SK-N-SH (cell line): Measurements from ENCODE around the gene ME1. TPM values are rescaled to one million over a fixed set of nuclear protein-coding genes. Genes with fewer than 3 reads are reported as not detected.
"Not testable (repeated sequence)": the region's sequence is repeated elsewhere in the genome, so short reads cannot be mapped to it uniquely, and the experiment has no call there.

ENCODE experiments used
- CTCF ChIA-PET: fragments of 300-600, 350-600 bp; formaldehyde crosslinking; extraction: SDS; loops from one replicate; lab custom pipeline; 2021; lab: Yijun Ruan, JAX
- POLR2A ChIA-PET: fragments of 350-600 bp; sonication (Branson Sonifier 250); formaldehyde crosslinking; extraction: SDS; loops from one replicate; lab custom pipeline; 2020; ENCODE audit warnings: antibody characterized with exemption, inconsistent platforms; lab: Yijun Ruan, JAX
- DNase-seq: peaks from one replicate; pipeline ENCODE4 v3.0.0; 2012
- H2AFZ ChIP-seq: fragments of 200-600 bp; sonication (generic); 2 replicates; pipeline ENCODE4 v1.8.1; 2016; ENCODE audit warnings: antibody characterized with exemption, mild to moderate bottlenecking, low read depth
- H3F3A ChIP-seq: fragments of 200-600 bp; sonication (generic); replicated peaks from 2 replicates; pipeline ENCODE3; 2016; ENCODE audit warnings: antibody characterized with exemption, mild to moderate bottlenecking; ENCODE audit not compliant: insufficient read depth
- H3K27ac ChIP-seq, 2 experiments: fragments of 200-500 bp in 1 of 2; fragments of 200-600 bp in 1 of 2; sonication (Bioruptor generic) in 1 of 2; sonication (generic), shearing (Covaris generic) in 1 of 2; 2 replicates each; pipeline versions ENCODE4 v1.5.1 to v1.6.1; 2014 to 2016; ENCODE audit warnings: low read depth in 2 of 2, inconsistent platforms in 1 of 2, low read length in 1 of 2, mild to moderate bottlenecking in 1 of 2, mixed read lengths in 1 of 2
- H3K27me3 ChIP-seq: fragments of 200-600 bp; sonication (generic), shearing (Covaris generic); 2 replicates; pipeline ENCODE4 v1.6.1; 2016; ENCODE audit warnings: mixed run types; ENCODE audit not compliant: insufficient read depth
- H3K36me3 ChIP-seq, 2 experiments: fragments of 200-500 bp in 1 of 2; fragments of 200-600 bp in 1 of 2; sonication (Bioruptor generic) in 1 of 2; sonication (generic) in 1 of 2; replicated peaks in 1 of 2; 2 replicates each; pipeline versions ENCODE3 to v1.5.1; 2014 to 2016; ENCODE audit warnings: low read length in 1 of 2, mild to moderate bottlenecking in 1 of 2; ENCODE audit not compliant: insufficient read depth in 2 of 2, control insufficient read depth in 1 of 2
- H3K4me1 ChIP-seq, 2 experiments: fragments of 200-500 bp in 1 of 2; fragments of 200-600 bp in 1 of 2; sonication (Bioruptor generic) in 1 of 2; sonication (generic), shearing (Covaris generic) in 1 of 2; 2 replicates each; pipeline versions ENCODE4 v1.5.1 to v1.6.1; 2014 to 2016; ENCODE audit warnings: low read depth in 1 of 2, low read length in 1 of 2, mixed run types in 1 of 2; ENCODE audit not compliant: insufficient read depth in 2 of 2, control insufficient read depth in 1 of 2
- H3K4me2 ChIP-seq: fragments of 200-600 bp; sonication (generic), shearing (Covaris generic); 2 replicates; pipeline ENCODE4 v1.6.1; 2017; ENCODE audit warnings: mixed run types
- H3K4me3 ChIP-seq, 2 experiments: fragments of 200-500 bp in 1 of 2; fragments of 200-600 bp in 1 of 2; sonication (Bioruptor generic) in 1 of 2; sonication (generic), shearing (Covaris generic) in 1 of 2; 2 replicates each; pipeline versions ENCODE4 v1.5.1 to v1.8.1; 2014 to 2016; ENCODE audit warnings: low read depth in 2 of 2, inconsistent platforms in 1 of 2, low read length in 1 of 2, mild to moderate bottlenecking in 1 of 2, mixed read lengths in 1 of 2, moderate library complexity in 1 of 2
- H3K79me2 ChIP-seq: fragments of 200-600 bp; sonication (generic); 2 replicates; pipeline ENCODE4 v1.8.1; 2017; ENCODE audit warnings: mild to moderate bottlenecking; ENCODE audit not compliant: insufficient read depth
- H3K9ac ChIP-seq: fragments of 200-600 bp; sonication (generic); 2 replicates; pipeline ENCODE4 v1.6.1; 2017; ENCODE audit warnings: mixed run types
- H3K9me2 ChIP-seq: fragments of 200-600 bp; sonication (generic); 2 replicates; pipeline ENCODE4 v1.6.1; 2017; ENCODE audit warnings: mixed run types
- H3K9me3 ChIP-seq: fragments of 200-600 bp; sonication (generic); 2 replicates; pipeline ENCODE4 v1.6.1; 2017; ENCODE audit warnings: mixed run types, mild to moderate bottlenecking, moderate library complexity
- H4K20me1 ChIP-seq: fragments of 200-600 bp; sonication (generic); 2 replicates; pipeline ENCODE4 v1.6.1; 2017; ENCODE audit warnings: mild to moderate bottlenecking, mixed run types; ENCODE audit not compliant: insufficient read depth
- CHD2 ChIP-seq: fragments of 150-350 bp; IDR thresholded peaks from 2 replicates; pipeline ENCODE4 v1.6.1; 2018; ENCODE audit warnings: low read length; ENCODE audit not compliant: partially characterized antibody
- ELF1 ChIP-seq: IDR thresholded peaks from 2 replicates; pipeline ENCODE4 v1.4.0; 2012
- EZH2phosphoT487 ChIP-seq: fragments of 200-600 bp; sonication (generic); IDR thresholded peaks from 2 replicates; pipeline ENCODE4 v1.6.1; 2017; ENCODE audit warnings: low read depth, mixed run types, mild to moderate bottlenecking, antibody characterized with exemption, moderate library complexity, borderline replicate concordance
- FOXM1 ChIP-seq: IDR thresholded peaks from 2 replicates; pipeline ENCODE4 v1.4.0; 2012; ENCODE audit warnings: low read depth, mild to moderate bottlenecking
- GATA2 ChIP-seq: sonication (generic); formaldehyde crosslinking; IDR thresholded peaks from 2 replicates; pipeline ENCODE4 v1.5.0; 2020; ENCODE audit warnings: mild to moderate bottlenecking, missing genetic modification reagents
- MEF2A ChIP-seq: IDR thresholded peaks from 2 replicates; pipeline ENCODE4 v1.4.0; 2012; ENCODE audit warnings: low read depth, borderline replicate concordance
- PBX3 ChIP-seq: IDR thresholded peaks from 2 replicates; pipeline ENCODE4; 2012
- RCOR1 ChIP-seq: fragments of 150-350 bp; IDR thresholded peaks from 2 replicates; pipeline ENCODE4 v1.6.1; 2017; ENCODE audit warnings: antibody characterized with exemption, low read length
- REST ChIP-seq: IDR thresholded peaks from 2 replicates; pipeline ENCODE4 v1.6.1; 2012; ENCODE audit warnings: mild to moderate bottlenecking, low read depth, low read length, moderate library complexity
- RXRA ChIP-seq: IDR thresholded peaks from 2 replicates; pipeline ENCODE4 v1.4.0; 2012; ENCODE audit warnings: low read depth, mild to moderate bottlenecking, borderline replicate concordance
- TCF12 ChIP-seq: IDR thresholded peaks from 2 replicates; pipeline ENCODE4 v1.4.0; 2012
- USF2 ChIP-seq: fragments of 150-350 bp; IDR thresholded peaks from 2 replicates; pipeline ENCODE4 v1.6.1; 2017; ENCODE audit warnings: antibody characterized with exemption, low read length, low read depth, borderline replicate concordance
- WGBS: methylation state at CpG from one replicate; pipeline ENCODE4 v1.1.6; 2017; ENCODE audit warnings: low lambda C conversion rate; 5-methylcytosine and 5-hydroxymethylcytosine counted together
- polyA plus RNA-seq, 3 experiments: library from polyadenylated mRNA; depleted of rRNA; stranded (reverse); fragments of >200 nt; gene quantifications; 2 replicates each; pipeline ENCODE4 v1.2.3, GENCODE V29; 2012

Gene ME1
- polyA plus RNA-seq, 1 of the 3 experiments (the other 2 are of a cell fraction) = 4.9 TPM

GRCh38 chr6:83258517-83258916 is 172.3 kb downstream of the ME1 start (continued):
- TF ChIP-seq GATA2 (CRISPR knock-in tag) (no peak), RCOR1 (no peak)
- TF ChIP-seq, all 33 proteins: peak for 0

DNA sequence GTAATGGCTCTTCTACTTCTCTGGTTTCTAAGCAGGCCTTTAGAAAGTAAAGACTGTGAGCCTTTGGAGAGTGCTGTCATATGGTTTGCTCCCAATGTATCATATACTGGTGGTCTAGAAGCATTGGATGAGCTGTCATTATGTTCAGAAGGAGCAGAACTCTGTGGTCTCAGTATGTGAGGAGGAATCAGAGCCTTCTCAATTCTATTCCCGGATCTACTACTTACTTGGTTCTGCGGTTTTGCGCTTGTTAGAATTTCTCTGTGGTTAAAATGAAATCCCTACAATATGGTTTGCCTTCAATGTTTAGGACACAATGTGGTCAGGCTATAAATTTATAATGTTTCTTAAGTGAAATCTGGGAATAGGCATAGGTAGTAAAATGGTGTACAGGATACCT is 173.1 kb downstream of the ME1 start:
- no peaks in the 10 kb centered on the region for H3K27me3 ChIP-seq
- ChIA-PET POLR2A (no interaction called here), CTCF (no interaction called here)
- no peaks in the 10 kb centered on the region for H3K79me2 ChIP-seq
- H3K9ac ChIP-seq = no peak overlapping the region
- H3K4me1 ChIP-seq = 0 out of 4 replicates have a peak, but pooled peaks cover 0 to 5% of the 10 kb centered on the region in 2 experiments
- no peaks in the 10 kb centered on the region for H3K36me3 ChIP-seq
- WGBS = 98% methylated on average over 3 of the region's 3 CpGs
- no peak for DNase-seq
- H3K4me3 ChIP-seq = no peak overlapping the region
- H3K27ac ChIP-seq = no peak overlapping the region
- peaks cover 5% of the 10 kb centered on the region for H3F3A ChIP-seq
- no peak overlapping the region for H2AFZ ChIP-seq
- H4K20me1 ChIP-seq = no peaks in the 10 kb centered on the region
- H3K9me2 ChIP-seq = no peaks in the 10 kb centered on the region
- no peaks in the 10 kb centered on the region for H3K9me3 ChIP-seq
- TF ChIP-seq RXRA = no peak
- no peak for TF ChIP-seq CHD2
- TF ChIP-seq PBX3 = no peak
- TF ChIP-seq MEF2A = no peak
- TF ChIP-seq USF2 = no peak
- no peak for TF ChIP-seq REST
- TF ChIP-seq EZH2phosphoT487 = no peak
- TF ChIP-seq ELF1 = no peak
- no peak for TF ChIP-seq TCF12
- TF ChIP-seq FOXM1 = no peak
- TF ChIP-seq, all 33 proteins: peak for 0
- no peak overlapping the region for H3K4me2 ChIP-seq

GRCh38 chr6:83256719-83257118 is 174.1 kb downstream of the ME1 start:
- H3F3A ChIP-seq, POLR2A ChIA-PET, H3K9me3 ChIP-seq, H3K27me3 ChIP-seq, H3K9ac ChIP-seq, H4K20me1 ChIP-seq, H3K4me2 ChIP-seq, H3K4me3 ChIP-seq, H3K9me2 ChIP-seq, H3K36me3 ChIP-seq, DNase-seq, H3K27ac ChIP-seq, H3K4me1 ChIP-seq, H3K79me2 ChIP-seq, H2AFZ ChIP-seq, CTCF ChIA-PET: not testable (repeated sequence)
- 98% methylated on average over 3 of the region's 3 CpGs for WGBS
